Measurements from ENCODE around the gene IFT25.

- TF ChIP-seq CTCF (IDR thresholded peaks at IDR 0.05) (no peak), POLR2A (IDR thresholded peaks at IDR 0.05) (no peak)
These were observed 42.4 kb upstream of the IFT25 start for GRCh38 chr1:53987880-53988279.
